ENCODE data around the gene NANS.
"Not testable (repeated sequence)": the region's sequence is repeated elsewhere in the genome, so short reads cannot be mapped to it uniquely, and the experiment has no call there.

Gene NANS

GRCh38 chr9:98104445-98104881 lies 47.9 kb downstream of the NANS start:
- ATAC-seq: no peak

GRCh38 chr9:98105006-98105405 lies 48.5 kb downstream of the NANS start:
- no peak for ATAC-seq

- no peak for ATAC-seq
Measured at GRCh38 chr9:98107926-98108325, 51.4 kb downstream of the NANS start.

GRCh38 chr9:98108531-98109031 lies 52.0 kb downstream of the NANS start:
- ATAC-seq: peak; percentile 86 to 92

GRCh38 chr9:98109052-98109451 lies 52.5 kb downstream of the NANS start:
- no peak for ATAC-seq

GRCh38 chr9:98117097-98117496 lies 60.6 kb downstream of the NANS start:
- ATAC-seq: not testable (repeated sequence)

GRCh38 chr9:98117984-98118639 lies 61.6 kb downstream of the NANS start:
- peak; percentile 56 to 72 for ATAC-seq

- peak; percentile 58 to 63 for ATAC-seq
Measured at GRCh38 chr9:98118640-98119601, 62.4 kb downstream of the NANS start, which contains the start of gene TRIM14. TSS of gene TRIM14 (minus strand) at chr9:98119222. CDS start at chr9:98119188, 34 bp downstream.

- ATAC-seq: no peak
Measured at GRCh38 chr9:98120476-98120875, 63.9 kb downstream of the NANS start.

- ATAC-seq: no peak
Measured at GRCh38 chr9:98121058-98121457, 64.5 kb downstream of the NANS start.

GRCh38 chr9:98124091-98124490 lies 67.6 kb downstream of the NANS start:
- ATAC-seq: not testable (repeated sequence)

- no peak for ATAC-seq
Measured at GRCh38 chr9:98124637-98125426, 68.3 kb downstream of the NANS start.

- no peak for ATAC-seq
Measured at GRCh38 chr9:98127226-98127625, 70.7 kb downstream of the NANS start.

- ATAC-seq: no peak
Measured at GRCh38 chr9:98128316-98128715, 71.8 kb downstream of the NANS start.

GRCh38 chr9:98129451-98129881 lies 72.9 kb downstream of the NANS start:
- ATAC-seq: no peak

GRCh38 chr9:98130060-98130459 lies 73.5 kb downstream of the NANS start:
- ATAC-seq: not testable (repeated sequence)

GRCh38 chr9:98130576-98131228 lies 74.2 kb downstream of the NANS start:
- no peak for ATAC-seq

- ATAC-seq: no peak
Measured at GRCh38 chr9:98132158-98132557, 75.6 kb downstream of the NANS start.

Data from activated CD4-positive, CD25-positive, alpha-beta regulatory T cell treated with anti-CD3 and anti-CD28 coated beads, Interleukin-2, amount 50 U/mL, for 24 hours (primary cell).